SK-N-SH treated with all-trans-retinoic acid at 6 μM for 48 hours (cell line): ENCODE results near the gene CUEDC1.

Source experiments
- ARNTL ChIP-seq: fragments of 450-650 bp; formaldehyde crosslinking; IDR thresholded peaks from 2 replicates; pipeline ENCODE4 v1.5.0; 2020; ENCODE audit warnings: low read depth, mild to moderate bottlenecking, moderate library complexity, borderline replicate concordance
- ESRRG ChIP-seq: fragments of 250-450 bp; sonication (Bioruptor Pico); IDR thresholded peaks from 2 replicates; pipeline ENCODE4 v1.6.1; 2021; ENCODE audit warnings: mild to moderate bottlenecking
- ISL1 ChIP-seq: fragments of 250-450 bp; sonication (Bioruptor Pico); IDR thresholded peaks from 2 replicates; pipeline ENCODE4 v2.1.2; 2022; ENCODE audit warnings: mild to moderate bottlenecking, moderate library complexity
- RARB ChIP-seq: fragments of 250-450 bp; sonication (Bioruptor Pico); IDR thresholded peaks from 2 replicates; pipeline ENCODE4 v1.8.0; 2021; ENCODE audit warnings: mild to moderate bottlenecking, moderate library complexity
- TCF4 ChIP-seq: fragments of 250-450 bp; sonication (Bioruptor Pico); IDR thresholded peaks from 2 replicates; pipeline ENCODE4 v1.8.0; 2021; ENCODE audit warnings: mild to moderate bottlenecking, moderate library complexity, borderline replicate concordance
- ZFP3 ChIP-seq: fragments of 250-450 bp; sonication (Bioruptor Pico); IDR thresholded peaks from 2 replicates; pipeline ENCODE4 v1.5.0; 2020; ENCODE audit warnings: mild to moderate bottlenecking, moderate library complexity
- ZFP30 ChIP-seq: fragments of 450-650 bp; formaldehyde crosslinking; IDR thresholded peaks from 2 replicates; pipeline ENCODE4 v1.5.0; 2022; ENCODE audit warnings: mild to moderate bottlenecking, moderate library complexity
- ZNF70 ChIP-seq: fragments of 450-650 bp; formaldehyde crosslinking; IDR thresholded peaks from 2 replicates; pipeline ENCODE4 v1.5.0; 2020; ENCODE audit warnings: mild to moderate bottlenecking, moderate library complexity
- TF ChIP-seq, protein P1 (sequence below): fragments of 250-450 bp; sonication (Bioruptor Pico); IDR thresholded peaks from 2 replicates; pipeline ENCODE4 v1.5.1; 2020; ENCODE audit warnings: low read depth, mild to moderate bottlenecking, moderate library complexity
- TF ChIP-seq, protein P2 (sequence below): fragments of 250-450 bp; sonication (Bioruptor Pico); IDR thresholded peaks from 2 replicates; pipeline ENCODE4 v1.8.0; 2020; ENCODE audit warnings: mild to moderate bottlenecking, moderate library complexity, borderline replicate concordance

DNA sequence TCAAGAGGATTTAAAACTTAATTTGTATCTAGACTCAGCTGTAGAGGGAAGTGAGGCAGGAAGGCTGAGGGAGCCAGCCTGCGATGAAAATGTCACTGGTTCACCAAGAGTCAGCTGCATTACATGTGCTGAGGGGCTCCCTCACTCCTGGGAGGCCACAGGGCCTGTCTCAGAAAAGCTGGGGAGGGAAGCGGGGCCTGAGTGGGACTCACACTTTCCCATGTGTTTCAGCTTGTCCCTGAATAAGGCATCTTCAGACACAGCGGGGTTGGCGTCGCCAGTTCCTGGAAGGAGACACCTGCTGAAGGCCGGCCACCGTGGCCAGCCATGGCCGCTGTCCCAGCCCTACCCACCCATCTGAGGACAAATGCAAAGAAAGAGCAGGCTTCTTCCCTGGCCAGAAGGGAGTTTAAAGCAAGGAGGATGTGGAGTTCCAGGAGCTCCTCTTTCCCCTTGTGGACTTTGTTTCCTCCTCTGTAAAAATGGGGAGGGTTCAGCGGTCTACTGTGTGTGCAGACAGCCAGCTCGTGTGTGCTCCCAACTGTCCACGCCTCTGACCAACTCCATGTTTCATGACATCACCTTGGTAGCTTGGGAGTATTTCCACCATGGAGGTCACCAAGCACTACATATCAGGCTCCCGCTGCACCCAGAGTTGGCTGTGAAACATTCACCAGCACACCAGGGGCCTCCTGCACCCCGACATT lies 86.1 kb downstream of the CUEDC1 start:
- TF ChIP-seq RARB (no peak), ZNF70 (CRISPR knock-in tag) (no peak), ZFP30 (CRISPR knock-in tag) (no peak), TCF4 (CRISPR knock-in tag) (no peak), ARNTL (CRISPR knock-in tag) (no peak), ESRRG (no peak), ISL1 (CRISPR knock-in tag) (no peak), ZFP3 (CRISPR knock-in tag) (no peak)
- TF ChIP-seq, protein P1, sequence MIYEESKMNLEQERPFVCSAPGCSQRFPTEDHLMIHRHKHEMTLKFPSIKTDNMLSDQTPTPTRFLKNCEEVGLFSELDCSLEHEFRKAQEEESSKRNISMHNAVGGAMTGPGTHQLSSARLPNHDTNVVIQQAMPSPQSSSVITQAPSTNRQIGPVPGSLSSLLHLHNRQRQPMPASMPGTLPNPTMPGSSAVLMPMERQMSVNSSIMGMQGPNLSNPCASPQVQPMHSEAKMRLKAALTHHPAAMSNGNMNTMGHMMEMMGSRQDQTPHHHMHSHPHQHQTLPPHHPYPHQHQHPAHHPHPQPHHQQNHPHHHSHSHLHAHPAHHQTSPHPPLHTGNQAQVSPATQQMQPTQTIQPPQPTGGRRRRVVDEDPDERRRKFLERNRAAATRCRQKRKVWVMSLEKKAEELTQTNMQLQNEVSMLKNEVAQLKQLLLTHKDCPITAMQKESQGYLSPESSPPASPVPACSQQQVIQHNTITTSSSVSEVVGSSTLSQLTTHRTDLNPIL (CRISPR knock-in tag) = no peak
- TF ChIP-seq, protein P2, sequence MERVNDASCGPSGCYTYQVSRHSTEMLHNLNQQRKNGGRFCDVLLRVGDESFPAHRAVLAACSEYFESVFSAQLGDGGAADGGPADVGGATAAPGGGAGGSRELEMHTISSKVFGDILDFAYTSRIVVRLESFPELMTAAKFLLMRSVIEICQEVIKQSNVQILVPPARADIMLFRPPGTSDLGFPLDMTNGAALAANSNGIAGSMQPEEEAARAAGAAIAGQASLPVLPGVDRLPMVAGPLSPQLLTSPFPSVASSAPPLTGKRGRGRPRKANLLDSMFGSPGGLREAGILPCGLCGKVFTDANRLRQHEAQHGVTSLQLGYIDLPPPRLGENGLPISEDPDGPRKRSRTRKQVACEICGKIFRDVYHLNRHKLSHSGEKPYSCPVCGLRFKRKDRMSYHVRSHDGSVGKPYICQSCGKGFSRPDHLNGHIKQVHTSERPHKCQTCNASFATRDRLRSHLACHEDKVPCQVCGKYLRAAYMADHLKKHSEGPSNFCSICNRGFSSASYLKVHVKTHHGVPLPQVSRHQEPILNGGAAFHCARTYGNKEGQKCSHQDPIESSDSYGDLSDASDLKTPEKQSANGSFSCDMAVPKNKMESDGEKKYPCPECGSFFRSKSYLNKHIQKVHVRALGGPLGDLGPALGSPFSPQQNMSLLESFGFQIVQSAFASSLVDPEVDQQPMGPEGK (CRISPR knock-in tag) = no peak
